GM12873 (cell line): ENCODE results near the gene MTERF1.

ENCODE experiments used
- TF ChIP-seq, protein P1 (sequence below): IDR thresholded peaks from 2 replicates; pipeline ENCODE4 v1.5.1; 2012; ENCODE audit warnings: low read depth, mild to moderate bottlenecking, moderate library complexity, low read length, control low read depth; ENCODE audit not compliant: insufficient read depth; ENCODE audit errors: missing control alignments

Gene MTERF1

DNA sequence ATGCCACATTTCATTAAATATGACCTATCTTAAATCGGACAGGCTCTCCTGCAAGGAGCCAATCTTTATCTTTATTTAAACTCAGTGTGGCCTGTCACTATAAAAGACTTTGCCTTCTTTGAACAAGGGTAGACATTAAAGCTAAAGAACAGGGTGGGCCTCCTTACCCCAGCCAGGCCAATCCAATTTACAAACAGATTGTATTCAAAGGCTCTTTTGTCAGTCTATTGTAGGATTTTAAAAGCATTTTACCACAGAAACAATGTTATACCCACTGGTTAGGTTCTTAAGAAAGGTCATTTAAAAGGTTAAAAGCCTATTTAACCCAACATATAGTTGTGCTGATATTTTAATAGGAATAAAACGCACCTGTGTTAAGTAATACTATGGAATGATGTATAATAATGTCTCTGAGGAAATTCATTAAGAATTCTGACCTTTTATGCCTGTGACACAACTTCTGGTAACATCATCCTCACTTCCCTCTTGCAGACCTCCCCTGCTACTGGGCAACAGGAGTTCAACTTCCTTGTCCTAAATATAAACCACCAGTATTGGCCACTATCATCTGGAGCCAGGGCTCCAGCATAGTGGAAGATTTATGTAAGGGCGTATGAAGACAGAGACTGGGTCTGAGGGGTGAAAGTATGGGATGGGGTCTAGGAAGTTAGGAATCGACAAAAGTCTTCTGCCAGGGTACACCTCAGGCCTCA lies 32.5 kb downstream of the MTERF1 start:
- TF ChIP-seq, protein P1, sequence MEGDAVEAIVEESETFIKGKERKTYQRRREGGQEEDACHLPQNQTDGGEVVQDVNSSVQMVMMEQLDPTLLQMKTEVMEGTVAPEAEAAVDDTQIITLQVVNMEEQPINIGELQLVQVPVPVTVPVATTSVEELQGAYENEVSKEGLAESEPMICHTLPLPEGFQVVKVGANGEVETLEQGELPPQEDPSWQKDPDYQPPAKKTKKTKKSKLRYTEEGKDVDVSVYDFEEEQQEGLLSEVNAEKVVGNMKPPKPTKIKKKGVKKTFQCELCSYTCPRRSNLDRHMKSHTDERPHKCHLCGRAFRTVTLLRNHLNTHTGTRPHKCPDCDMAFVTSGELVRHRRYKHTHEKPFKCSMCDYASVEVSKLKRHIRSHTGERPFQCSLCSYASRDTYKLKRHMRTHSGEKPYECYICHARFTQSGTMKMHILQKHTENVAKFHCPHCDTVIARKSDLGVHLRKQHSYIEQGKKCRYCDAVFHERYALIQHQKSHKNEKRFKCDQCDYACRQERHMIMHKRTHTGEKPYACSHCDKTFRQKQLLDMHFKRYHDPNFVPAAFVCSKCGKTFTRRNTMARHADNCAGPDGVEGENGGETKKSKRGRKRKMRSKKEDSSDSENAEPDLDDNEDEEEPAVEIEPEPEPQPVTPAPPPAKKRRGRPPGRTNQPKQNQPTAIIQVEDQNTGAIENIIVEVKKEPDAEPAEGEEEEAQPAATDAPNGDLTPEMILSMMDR = no peak

DNA sequence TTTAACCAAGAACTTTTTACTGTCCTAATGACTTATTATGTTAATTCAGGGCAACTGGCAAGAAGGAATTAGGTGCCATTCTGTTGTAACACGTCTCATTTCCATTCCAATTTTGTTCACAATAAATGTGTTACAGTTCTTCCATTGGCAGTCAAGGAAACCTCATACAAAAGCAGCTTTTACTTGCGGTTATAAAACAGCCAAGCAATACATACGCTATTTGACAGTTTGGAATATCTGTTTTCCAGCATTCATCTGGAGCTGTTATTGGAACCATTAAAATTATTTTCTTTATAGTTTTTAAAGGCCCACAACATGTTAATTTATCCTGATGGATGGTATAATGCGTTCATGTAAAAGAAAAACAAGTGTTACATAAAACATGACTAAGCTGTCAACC lies 33.3 kb downstream of the MTERF1 start:
- TF ChIP-seq, protein P1 = no peak

DNA sequence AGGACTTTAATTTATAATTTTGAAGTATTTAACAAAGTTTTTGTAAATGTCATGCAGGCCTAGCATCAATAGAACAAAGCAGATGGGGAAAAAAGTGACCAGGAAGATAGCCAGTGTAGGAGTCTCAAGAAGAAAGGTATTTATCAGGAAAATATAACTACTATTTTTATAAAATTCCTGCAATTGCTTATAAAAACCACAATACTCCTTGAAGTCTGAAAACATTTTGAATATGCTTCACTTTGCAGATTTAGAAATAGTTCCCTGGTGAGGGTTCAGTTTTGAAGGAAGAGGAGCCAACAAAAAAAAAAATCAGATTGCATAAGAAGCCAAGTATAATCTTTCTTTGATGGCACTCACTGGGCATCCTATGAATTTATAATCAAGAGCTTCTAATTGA lies 34.1 kb downstream of the MTERF1 start:
- TF ChIP-seq, protein P1 = no peak

DNA sequence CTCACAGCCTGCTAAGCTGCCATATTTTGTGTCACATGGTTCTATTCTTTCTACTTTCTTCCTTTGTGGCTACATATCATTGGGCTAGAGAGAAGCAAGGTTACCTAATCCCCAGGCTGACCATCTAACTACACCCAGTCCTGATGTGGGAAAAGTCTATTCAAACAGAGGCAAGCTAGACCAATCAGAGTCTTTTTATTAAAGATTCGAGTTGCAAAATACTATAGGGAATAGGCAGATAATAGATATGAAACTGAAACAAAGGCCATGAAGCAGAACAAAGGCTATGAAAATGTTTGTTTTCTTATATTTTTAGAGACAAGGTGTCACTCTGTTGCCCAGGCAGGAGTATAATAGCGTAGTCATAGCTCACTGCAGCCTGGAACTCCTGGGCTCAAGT lies 36.7 kb downstream of the MTERF1 start:
- TF ChIP-seq, protein P1 = no peak

DNA sequence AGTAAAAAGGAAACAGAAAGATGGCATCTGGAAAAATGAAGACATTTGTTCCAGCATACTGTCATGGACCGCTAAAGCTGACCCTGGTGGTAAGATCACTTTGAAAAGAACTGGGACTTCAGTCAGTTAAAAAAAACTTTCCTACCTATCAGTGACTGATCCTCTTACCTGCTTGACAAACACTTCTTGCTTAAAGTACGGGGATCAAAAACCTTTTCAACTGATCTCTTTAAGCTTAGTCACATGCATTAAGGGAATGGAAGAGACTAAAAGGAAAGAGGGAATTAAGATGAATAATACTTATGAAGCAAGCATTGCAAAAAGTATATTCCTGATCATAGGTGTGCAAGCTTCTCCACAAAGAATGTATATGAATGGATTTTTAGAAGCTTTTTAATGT lies 42.1 kb downstream of the MTERF1 start:
- TF ChIP-seq, protein P1 = no peak

DNA sequence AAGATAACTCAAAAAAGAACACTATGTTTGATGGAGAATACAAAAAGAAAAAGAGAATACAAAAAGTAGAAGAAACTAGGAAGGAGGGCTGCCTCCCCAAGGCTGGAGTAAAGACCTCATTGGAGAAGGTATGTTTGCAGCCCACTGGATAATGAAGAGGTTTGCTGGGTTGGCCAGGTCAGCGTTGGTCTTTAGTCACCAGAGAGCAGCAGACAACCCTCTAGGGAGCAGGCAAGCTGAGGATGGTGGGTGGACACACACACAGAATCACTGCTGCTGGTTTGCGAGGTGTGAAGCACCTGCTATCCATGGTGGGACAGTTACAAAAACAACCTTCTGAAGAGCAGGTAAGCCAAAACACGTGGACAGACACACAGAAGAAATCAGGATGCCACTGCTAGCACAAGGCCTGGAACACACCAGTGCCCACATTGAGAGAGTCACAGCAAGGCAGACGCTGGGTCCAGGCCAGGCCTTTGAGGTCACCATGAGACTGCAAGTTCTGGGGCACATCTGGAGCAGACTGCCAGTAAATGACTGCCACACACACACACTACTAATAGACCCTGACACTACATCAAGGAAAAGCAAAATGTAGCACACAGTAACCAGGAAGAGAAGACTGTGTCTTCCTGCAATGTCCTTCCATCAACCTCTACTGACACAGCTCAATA lies 43.0 kb downstream of the MTERF1 start:
- TF ChIP-seq, protein P1 = no peak

DNA sequence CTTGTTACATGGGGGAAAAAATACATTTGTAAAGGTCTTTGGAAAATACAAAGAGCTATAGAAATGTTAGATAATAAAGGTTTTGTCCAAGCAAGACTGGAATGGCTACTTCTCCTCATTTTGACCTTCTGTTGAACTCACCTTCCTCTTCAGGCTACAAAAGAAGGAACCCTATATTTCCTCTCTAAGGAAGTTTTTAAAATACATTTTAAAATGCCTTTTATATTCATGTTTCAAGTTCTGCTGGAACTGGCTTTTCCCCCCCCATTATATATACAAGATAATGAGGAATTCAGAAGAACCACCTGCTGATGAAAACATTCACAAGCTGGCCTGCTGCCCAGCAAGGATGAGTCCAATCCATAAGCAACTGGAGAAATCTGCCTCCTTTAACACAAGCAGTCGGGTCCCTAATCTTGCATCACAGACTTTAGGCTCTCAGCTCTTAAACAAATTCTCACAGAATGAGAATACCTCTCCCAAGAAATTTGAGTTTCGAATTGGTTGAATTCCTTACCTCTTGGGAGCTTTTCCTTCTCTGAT lies 44.6 kb downstream of the MTERF1 start:
- TF ChIP-seq, protein P1 = no peak
